Vagina (tissue), 2 donors: Measurements from ENCODE around the gene DOCK7.

ENCODE experiments used
- POLR2A ChIP-seq, 2 donors: fragments of 450-650 bp; IDR thresholded peaks; one replicate each; pipeline ENCODE4 v1.6.1; 2017; ENCODE audit warnings: antibody characterized with exemption in 2 of 2, mild to moderate bottlenecking in 2 of 2, moderate library complexity in 2 of 2
- TF ChIP-seq, protein P1 (sequence below), 3 experiments: fragments of 450-650 bp in 2 of 3; fragments of 200-600 bp in 1 of 3; sonication (generic) in 1 of 3; IDR thresholded peaks; one replicate each; pipeline ENCODE4 v1.5.1; 2017 to 2019; ENCODE audit warnings: antibody characterized with exemption in 3 of 3, mild to moderate bottlenecking in 2 of 3, moderate library complexity in 2 of 3

DNA sequence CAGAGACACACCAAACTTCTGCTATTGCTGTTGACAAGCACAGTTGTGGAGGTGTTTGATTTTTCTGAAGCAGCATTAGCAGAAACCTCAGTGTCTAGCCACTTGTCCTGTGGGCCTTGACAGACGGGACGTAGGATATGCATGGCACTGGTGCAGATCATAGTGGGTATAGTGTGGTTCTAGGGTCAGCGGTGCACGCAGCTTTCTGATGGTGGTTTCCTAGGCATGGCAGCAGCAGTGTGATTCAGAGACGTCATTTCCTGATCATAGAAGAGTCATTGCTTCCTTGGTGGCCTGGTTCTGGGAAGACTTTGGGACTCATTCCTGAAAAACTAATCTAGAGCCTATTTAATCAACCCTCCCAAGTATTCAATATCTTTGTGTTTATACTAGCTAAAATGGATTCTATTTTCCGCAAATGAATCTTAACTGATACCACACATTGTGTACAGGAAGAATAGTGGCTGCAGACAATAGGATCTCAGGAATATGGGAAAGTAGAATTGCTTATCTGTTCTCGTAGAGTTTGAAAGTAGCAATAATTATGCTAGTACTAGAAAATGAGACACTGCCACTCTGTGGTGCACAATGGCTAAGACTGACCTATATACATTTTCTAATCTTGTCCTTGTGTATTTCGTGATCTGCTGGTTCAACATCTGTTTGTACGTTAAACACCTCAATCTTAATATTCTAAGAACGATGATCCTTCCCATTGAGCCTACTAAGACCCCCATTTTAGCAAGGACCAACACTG, 254.1 kb downstream of the DOCK7 start:
- TF ChIP-seq POLR2A (IDR thresholded peaks at IDR 0.05): no peak
- TF ChIP-seq, protein P1, sequence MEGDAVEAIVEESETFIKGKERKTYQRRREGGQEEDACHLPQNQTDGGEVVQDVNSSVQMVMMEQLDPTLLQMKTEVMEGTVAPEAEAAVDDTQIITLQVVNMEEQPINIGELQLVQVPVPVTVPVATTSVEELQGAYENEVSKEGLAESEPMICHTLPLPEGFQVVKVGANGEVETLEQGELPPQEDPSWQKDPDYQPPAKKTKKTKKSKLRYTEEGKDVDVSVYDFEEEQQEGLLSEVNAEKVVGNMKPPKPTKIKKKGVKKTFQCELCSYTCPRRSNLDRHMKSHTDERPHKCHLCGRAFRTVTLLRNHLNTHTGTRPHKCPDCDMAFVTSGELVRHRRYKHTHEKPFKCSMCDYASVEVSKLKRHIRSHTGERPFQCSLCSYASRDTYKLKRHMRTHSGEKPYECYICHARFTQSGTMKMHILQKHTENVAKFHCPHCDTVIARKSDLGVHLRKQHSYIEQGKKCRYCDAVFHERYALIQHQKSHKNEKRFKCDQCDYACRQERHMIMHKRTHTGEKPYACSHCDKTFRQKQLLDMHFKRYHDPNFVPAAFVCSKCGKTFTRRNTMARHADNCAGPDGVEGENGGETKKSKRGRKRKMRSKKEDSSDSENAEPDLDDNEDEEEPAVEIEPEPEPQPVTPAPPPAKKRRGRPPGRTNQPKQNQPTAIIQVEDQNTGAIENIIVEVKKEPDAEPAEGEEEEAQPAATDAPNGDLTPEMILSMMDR (IDR thresholded peaks at IDR 0.05): no peak
